NCI-H69 (cell line): ENCODE results near the gene UTP11.
"Not testable (repeated sequence)": the region's sequence is repeated elsewhere in the genome, so short reads cannot be mapped to it uniquely, and the experiment has no call there.

Experiments
- DNase-seq: peaks from one replicate; lab custom pipeline; 2025; lab: John Stamatoyannopoulos, UW

UTP11 gene

GRCh38 chr1:38027201-38028104 lies 14.9 kb downstream of the UTP11 start:
- DNase-seq: peak; percentile 5

- peak; percentile 28 for DNase-seq
Measured at GRCh38 chr1:38028105-38028591, 15.6 kb downstream of the UTP11 start.

- peak; percentile 50 for DNase-seq
Measured at GRCh38 chr1:38028671-38029070, 16.1 kb downstream of the UTP11 start.

GRCh38 chr1:38029081-38029681 lies 16.6 kb downstream of the UTP11 start:
- DNase-seq: peak; percentile 85

DNA sequence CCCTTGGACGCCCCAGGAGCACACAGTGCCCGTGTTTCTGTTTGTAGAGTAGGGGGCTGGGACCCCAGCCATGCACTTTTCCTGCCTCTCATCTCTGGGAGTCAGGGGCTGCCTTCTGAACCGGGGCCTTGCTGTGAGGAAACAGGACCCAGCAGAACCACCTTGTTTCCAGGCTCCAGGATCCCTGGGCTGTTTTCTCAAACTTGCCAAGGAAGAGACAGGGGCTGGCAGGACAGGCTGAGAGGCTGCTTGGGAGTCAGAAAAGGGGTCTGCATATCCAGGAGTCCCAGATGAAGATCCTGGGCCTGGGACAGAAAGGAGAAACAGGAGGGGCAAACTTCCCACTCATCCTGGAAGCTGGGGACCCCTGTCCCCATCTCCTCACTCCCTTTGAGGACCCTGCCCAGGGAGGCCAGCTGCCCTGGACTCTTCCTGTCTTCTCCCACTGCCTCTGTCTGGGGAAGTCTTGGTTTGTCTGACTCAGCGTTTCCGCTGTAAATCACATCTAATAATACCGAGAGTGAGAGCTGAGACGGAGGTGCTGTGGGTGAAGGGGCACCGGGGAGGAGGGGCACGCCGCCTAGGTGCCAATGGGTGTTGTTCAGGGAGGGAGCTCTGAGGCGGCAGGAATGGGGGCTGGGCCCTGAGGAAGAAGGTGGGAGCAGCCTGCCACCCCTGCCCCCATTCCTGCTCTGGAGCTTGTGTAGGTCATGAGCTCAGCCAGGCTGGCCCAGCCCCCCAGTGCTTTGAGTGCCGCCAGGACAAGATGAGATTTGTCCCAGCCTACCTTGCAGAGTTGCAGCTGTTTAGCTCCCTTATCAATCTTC lies 17.4 kb downstream of the UTP11 start:
- DNase-seq: peak; percentile 31

DNA sequence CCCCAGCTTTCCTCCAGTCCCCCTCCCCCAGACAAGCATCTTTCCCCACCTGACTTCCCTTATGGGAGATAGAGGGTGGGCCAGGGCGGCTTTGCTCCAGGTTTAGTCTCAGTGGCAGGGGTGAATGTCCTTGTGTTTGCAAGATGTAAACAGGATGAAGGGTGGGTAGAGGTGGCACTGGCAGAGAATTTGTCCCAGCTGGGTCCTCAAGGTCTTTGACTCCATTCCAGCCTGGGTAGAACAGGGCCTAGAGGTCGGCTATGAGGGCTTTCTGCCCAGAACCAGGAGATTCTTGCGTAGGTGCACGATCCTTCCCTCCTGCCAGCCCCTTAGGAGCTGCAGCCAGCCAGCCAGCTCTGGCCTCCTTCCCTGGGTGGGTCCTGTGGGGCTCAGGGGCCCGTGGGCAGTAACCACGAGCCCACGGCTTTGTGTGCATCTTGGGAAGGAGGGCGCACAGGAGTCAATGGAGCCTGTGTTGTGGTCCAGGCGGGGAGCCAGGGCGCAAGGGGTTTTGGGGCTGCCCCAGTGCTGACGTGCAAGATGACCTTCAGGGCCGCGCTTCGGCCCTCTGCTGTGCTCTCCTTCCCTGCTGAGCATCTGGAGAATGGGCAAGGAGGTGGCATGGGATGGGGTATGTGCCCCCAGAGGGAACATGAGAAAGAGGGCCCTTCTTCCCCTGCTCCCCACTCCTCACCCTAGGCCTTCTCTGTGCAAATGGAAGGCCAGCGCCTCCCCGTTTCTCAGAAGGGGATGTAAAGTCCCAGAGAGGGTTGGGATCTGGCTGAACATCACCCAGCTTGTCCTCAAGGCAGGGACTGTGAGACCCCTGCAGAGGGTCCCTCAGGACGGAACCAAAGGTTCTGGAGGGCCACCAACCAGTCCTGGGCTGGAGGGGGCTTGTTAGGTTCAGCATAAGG lies 18.3 kb downstream of the UTP11 start:
- no peak for DNase-seq

DNA sequence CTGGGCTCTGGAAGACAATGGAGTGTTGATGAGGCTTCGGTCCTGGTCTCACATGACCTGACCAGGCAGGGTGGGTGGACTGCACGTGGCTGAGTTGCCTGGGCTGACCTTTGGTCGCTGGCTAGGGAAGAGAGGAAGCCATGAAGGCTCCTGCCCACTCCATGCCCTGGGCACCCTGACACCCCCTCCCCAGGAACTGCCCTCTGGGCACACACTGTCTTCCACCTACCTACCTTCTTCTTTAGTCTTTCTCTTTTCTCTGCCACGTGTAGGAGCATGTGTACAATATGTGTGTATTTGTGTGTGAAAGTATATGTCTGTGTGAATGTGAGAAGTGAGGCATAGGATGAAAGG lies 19.0 kb downstream of the UTP11 start:
- DNase-seq: no peak

GRCh38 chr1:38032992-38033391 lies 20.5 kb downstream of the UTP11 start:
- not testable (repeated sequence) for DNase-seq

DNA sequence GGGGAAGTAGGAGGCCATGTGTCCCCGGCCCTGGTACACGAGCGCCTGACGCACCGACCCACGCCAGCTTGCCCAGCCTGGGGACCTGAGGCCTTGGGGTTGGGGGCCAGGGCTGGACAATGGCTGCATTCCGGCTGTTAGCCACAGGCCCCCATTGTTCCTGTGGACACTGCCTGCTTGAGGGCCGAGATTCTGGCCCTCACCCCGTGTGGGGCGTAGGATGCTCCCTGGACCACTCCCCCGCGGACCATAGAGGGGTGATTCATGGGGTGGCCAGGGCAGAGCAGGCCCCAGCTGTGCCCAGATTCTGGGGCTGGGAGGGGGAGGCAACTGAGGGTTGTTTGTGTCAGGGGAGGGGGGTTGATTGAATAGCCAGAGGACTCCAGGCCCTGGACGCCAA lies 22.3 kb downstream of the UTP11 start:
- DNase-seq: no peak

- peak; percentile 1 for DNase-seq
Measured at GRCh38 chr1:38037221-38037939, 24.8 kb downstream of the UTP11 start.

GRCh38 chr1:38038861-38039260 lies 26.3 kb downstream of the UTP11 start:
- no peak for DNase-seq

- no peak for DNase-seq
Measured at GRCh38 chr1:38039331-38040088, 27.0 kb downstream of the UTP11 start.

DNA sequence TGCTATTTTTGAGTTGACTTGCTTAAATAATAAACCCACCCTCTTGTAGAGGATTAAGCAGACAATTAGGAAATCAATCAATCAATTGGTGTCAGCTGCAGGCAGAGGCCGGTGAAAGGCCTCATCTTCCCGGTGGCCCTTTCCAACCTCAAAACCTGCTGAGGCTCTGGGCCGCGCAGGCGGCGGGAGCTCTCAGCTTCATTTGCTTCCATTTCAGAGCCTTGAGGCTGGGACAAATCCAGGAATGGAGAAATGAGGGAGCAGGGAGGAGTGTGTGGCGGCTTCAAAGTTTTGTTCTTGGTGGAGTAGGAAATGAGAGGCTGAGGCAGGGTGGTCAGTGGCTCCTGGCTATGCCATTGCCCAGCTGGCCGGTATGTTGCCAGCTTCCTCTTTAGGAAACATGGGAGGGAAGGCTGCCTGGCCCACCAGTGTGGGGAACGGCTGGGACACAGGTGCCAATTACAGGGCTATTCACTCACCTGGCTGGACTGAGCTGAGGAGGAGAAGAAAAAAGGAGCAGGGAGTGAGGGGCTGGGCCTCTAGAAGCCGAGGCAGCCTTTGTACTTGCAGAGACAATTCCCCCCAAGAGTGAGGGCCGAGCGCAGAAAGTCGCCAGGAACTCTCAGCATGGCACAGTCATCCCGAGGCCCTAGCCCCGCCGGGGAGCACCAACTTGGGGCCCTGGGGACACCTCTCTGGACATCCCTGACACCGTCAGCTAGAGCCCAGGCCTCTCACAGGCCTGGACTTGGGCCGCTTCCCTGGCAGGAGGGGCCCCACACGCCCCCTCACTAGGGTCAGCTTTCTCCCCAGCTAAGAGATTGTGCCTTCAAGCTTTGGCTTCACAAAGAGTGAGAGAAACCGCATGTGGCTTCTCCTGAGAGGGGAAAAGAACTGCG lies 29.7 kb downstream of the UTP11 start:
- no peak for DNase-seq

- DNase-seq: no peak
Measured at GRCh38 chr1:38043036-38043747, 30.7 kb downstream of the UTP11 start.

DNA sequence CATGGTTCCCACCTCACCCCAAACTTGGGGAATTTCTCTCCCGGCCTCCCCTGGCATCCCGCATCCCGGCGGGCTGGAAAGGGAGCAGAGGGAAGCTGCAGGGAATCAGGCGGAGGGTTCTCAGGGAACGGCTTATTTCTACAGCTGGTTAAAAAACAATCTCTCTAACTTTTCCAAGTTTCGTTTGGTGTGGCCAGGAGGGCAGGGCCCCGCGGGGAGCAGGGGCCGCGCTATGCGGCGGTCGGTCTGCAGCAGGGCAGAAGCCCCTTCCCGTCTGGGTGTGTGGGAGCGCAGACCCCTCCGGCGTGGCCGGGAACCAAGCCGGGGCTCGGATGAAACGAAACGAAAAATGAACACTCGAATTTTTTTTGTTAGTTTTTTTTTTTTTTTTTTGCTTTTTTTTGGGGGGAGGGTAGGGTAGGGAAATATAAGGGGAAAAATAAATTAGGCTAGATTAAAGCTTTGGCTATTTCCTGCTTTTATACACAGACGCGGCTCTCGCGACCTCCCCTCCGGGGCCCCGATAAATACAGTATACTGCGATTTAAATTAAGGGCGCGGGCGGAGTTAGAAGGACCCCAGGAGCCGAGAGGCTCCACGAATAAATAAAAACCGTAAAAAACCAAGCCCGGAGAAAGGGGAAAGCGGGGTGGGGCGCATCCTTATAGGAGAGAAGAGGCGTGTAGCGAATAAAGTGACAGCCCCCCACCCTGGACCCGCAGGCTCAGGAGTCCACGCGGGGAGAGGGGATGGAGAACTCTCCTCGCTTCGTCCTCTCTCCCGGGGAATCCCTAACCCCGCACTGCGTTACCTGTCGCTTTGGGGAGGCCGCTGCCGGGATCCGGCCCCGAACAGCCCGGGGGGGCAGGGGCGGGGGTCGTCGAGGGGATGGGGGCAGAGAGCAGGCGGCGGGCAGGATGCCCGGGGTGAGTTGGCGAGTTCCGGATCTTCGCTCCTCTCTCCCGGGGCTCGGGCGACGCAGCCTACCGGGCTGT lies 32.0 kb downstream of the UTP11 start:
- peak; percentile 31 for DNase-seq

DNA sequence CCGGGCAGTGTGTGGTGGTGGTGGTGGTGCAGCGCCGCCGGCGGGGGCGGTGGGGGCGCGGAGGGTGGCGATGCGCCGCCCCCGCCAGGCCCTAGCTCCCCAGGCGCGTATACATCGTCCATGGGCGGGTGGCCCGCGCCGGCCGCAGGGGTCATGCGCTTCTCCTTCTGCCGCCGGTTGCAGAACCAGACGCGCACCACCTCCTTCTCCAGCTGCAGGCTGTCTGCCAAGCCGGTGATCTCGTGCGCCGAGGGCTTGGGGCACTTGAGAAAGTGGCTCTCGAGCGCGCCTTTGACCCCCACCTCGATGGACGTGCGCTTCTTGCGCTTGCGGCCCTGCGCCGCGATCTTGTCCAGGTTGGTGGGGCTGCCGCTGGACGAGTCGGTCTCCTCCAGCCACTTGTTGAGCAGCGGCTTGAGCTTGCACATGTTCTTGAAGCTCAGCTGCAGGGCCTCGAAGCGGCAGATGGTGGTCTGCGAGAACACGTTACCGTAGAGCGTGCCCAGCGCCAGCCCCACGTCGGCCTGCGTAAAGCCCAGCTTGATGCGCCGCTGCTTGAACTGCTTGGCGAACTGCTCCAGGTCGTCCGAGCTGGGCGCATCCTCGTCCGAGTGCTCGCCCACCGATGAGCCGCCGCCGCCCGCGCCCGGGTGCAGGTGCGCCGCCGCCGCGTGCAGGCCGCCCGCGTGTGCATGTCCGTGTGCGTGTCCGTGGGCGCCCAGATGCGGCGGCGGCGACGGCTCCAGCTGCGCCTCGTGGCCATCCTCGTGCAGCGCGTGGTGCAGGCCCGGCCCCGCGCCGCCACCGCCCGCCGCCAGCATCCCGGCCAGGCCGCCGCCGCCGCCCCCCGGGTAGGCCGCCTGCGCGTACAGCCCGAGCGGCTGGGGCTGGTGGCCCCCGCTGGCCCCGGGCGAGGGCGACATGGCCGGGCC lies 33.1 kb downstream of the UTP11 start:
- peak; percentile 74 for DNase-seq
